Astrocyte of the spinal cord (primary cell): ENCODE data around the gene UGT1A6.

Experiments used
- DNase-seq: peaks from one replicate; pipeline ENCODE4 v3.0.0; 2011; ENCODE audit warnings: low read depth, low spot score
- H3K4me3 ChIP-seq: 2 replicates; pipeline ENCODE4 v1.5.1; 2011; ENCODE audit warnings: low read depth, mild to moderate bottlenecking, low read length, moderate library complexity
- in situ Hi-C: cut with HindIII; loops from 2 replicates; pipeline ENCODE4 v1.10.0; 2017; ENCODE audit warnings: low sequenced_read_pairs
- TF ChIP-seq, protein P1 (sequence below): IDR thresholded peaks from 2 replicates; pipeline ENCODE4 v1.5.1; 2012; ENCODE audit warnings: low read depth, mild to moderate bottlenecking, low read length, inconsistent platforms

Gene UGT1A6

DNA sequence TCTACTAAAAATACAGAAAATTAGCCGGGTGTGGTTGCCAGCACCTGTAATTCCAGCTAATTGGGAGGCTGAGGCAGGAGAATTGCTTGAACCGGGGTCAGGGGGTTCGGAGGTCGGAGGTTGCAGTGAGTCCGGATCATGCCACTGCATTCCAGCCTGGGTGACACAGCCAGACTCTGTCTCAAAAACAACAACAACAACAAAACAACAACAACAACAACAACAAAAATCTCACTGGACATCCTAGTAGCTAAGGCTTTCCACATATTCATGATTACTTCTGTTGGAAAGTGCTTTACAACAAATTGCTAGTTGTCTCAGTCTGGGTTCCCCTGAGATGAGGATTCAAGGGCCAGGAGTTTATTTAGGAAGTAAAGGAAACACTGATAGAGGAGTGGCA lies 81.2 kb downstream of the UGT1A6 start:
- in situ Hi-C loops, result no loop called here

GRCh38 chr2:233775414-233775813 lies 82.7 kb downstream of the UGT1A6 start:
- TF ChIP-seq, protein P1, sequence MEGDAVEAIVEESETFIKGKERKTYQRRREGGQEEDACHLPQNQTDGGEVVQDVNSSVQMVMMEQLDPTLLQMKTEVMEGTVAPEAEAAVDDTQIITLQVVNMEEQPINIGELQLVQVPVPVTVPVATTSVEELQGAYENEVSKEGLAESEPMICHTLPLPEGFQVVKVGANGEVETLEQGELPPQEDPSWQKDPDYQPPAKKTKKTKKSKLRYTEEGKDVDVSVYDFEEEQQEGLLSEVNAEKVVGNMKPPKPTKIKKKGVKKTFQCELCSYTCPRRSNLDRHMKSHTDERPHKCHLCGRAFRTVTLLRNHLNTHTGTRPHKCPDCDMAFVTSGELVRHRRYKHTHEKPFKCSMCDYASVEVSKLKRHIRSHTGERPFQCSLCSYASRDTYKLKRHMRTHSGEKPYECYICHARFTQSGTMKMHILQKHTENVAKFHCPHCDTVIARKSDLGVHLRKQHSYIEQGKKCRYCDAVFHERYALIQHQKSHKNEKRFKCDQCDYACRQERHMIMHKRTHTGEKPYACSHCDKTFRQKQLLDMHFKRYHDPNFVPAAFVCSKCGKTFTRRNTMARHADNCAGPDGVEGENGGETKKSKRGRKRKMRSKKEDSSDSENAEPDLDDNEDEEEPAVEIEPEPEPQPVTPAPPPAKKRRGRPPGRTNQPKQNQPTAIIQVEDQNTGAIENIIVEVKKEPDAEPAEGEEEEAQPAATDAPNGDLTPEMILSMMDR, result no peak
- no peak overlapping the region for H3K4me3 ChIP-seq
- DNase-seq, result no peak
- in situ Hi-C loops, result no loop called here

More for the DNA sequence above, 81.2 kb downstream of the UGT1A6 start:
- no peak for DNase-seq
- H3K4me3 ChIP-seq, result no peak overlapping the region
- TF ChIP-seq, protein P1, result no peak

GRCh38 chr2:233778030-233778429 lies 85.3 kb downstream of the UGT1A6 start, which contains the start of gene MROH2A:
Gene MROH2A, plus strand, starts transcription at chr2:233778330. Its CDS starts 1,029 bp downstream, at chr2:233779359.
- TF ChIP-seq, protein P1, result no peak
- in situ Hi-C loops, result no loop called here
- no peak for DNase-seq
- no peak within 1 kb of the TSS for H3K4me3 ChIP-seq

DNA sequence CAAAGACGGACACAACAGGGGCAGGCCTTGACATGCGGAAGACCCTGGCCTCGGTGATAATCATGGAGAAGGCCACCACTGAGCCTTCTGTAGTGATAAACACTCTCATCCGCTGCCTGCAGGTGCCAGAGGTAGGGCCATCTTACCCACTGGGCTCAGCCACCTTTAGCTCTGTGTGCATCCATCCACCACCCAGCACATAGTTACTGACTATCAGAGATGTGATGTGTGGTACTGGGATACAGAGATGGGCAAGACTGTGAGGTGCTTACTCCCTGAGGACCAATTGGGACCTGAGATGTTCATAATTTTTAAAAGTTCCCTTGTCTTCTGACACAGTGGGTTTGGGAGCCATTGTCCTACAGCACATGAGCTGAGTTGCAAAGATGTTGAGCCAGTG lies 87.0 kb downstream of the UGT1A6 start:
- in situ Hi-C loops, result no loop called here
- H3K4me3 ChIP-seq, result no peak overlapping the region
- DNase-seq, result no peak
- TF ChIP-seq, protein P1, result no peak

- in situ Hi-C loops, result no loop called here
- no peak for DNase-seq
- TF ChIP-seq, protein P1, result no peak
- no peak overlapping the region for H3K4me3 ChIP-seq
Measured at GRCh38 chr2:233780771-233781170, 88.1 kb downstream of the UGT1A6 start.

- in situ Hi-C loops, result no loop called here
- TF ChIP-seq, protein P1, result no peak
- no peak for DNase-seq
- no peak overlapping the region for H3K4me3 ChIP-seq
Measured at GRCh38 chr2:233789554-233789953, 96.9 kb downstream of the UGT1A6 start.
